Activated CD4-positive, CD25-positive, alpha-beta regulatory T cell treated with anti-CD3 and anti-CD28 coated beads, Interleukin-2, amount 50 U/mL, for 16 hours (primary cell): ENCODE measurements around the gene ACOXL.

Experiments
- DNase-seq: peaks from one replicate; pipeline ENCODE4 v3.0.0-alpha.2; 2020; ENCODE audit warnings: low read depth, low spot score

The ACOXL gene

GRCh38 chr2:110973262-110973661 is 240.9 kb downstream of the ACOXL start:
- DNase-seq, result no peak

- no peak for DNase-seq
Observed at GRCh38 chr2:110977403-110977802, 245.0 kb downstream of the ACOXL start.

- no peak for DNase-seq
Observed at GRCh38 chr2:110978148-110978547, 245.8 kb downstream of the ACOXL start.

GRCh38 chr2:110978756-110979470 is 246.5 kb downstream of the ACOXL start:
- no peak for DNase-seq

- DNase-seq, result no peak
Observed at GRCh38 chr2:110979471-110980338, 247.3 kb downstream of the ACOXL start.

GRCh38 chr2:110980339-110981062 is 248.1 kb downstream of the ACOXL start:
- no peak for DNase-seq

- no peak for DNase-seq
Observed at GRCh38 chr2:110983133-110983532, 250.8 kb downstream of the ACOXL start.

- no peak for DNase-seq
Observed at GRCh38 chr2:110984694-110985490, 252.5 kb downstream of the ACOXL start.

GRCh38 chr2:110990440-110990839 is 258.1 kb downstream of the ACOXL start:
- DNase-seq, result no peak

- DNase-seq, result no peak
Observed at GRCh38 chr2:110991911-110992310, 259.5 kb downstream of the ACOXL start.

- no peak for DNase-seq
Observed at GRCh38 chr2:110992886-110993285, 260.5 kb downstream of the ACOXL start.

GRCh38 chr2:110993557-110994231 is 261.3 kb downstream of the ACOXL start:
- no peak for DNase-seq

GRCh38 chr2:110994250-110994961 is 262.0 kb downstream of the ACOXL start:
- DNase-seq, result no peak

- no peak for DNase-seq
Observed at GRCh38 chr2:110995911-110996310, 263.5 kb downstream of the ACOXL start.

GRCh38 chr2:110997331-110998045 is 265.1 kb downstream of the ACOXL start:
- no peak for DNase-seq

GRCh38 chr2:110998311-110998710 is 265.9 kb downstream of the ACOXL start:
- no peak for DNase-seq

- no peak for DNase-seq
Observed at GRCh38 chr2:110999626-111000025, 267.3 kb downstream of the ACOXL start.

- DNase-seq, result no peak
Observed at GRCh38 chr2:111005307-111005706, 272.9 kb downstream of the ACOXL start.

GRCh38 chr2:111005821-111006220 is 273.4 kb downstream of the ACOXL start:
- DNase-seq, result no peak
